HPDE6-E6E7 (cell line): Measurements from ENCODE around the gene GRIK1.

Experiments used
- DNase-seq: peaks from one replicate; pipeline ENCODE4 v3.0.0; 2011; ENCODE audit warnings: missing footprints; ENCODE audit errors: extremely low spot score

GRIK1 gene

DNA sequence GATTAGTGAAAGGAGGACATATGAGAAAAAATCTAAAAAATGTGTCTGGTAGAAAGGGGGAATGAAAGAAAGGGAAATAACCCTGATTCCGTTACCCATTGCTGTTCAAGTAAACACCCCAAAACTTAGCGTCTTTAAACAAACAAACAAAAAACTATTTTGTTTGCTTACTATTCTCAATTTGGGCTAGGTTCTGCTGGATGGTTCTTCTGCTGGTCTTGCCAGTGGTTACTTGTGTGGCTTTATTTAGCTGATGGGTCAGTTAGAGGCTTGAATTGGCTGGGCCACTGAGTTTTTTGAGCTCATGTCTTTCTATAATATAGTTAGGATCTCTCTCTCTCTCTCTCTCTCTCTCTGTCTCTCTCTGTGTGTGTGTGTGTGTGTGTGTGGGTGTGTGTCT, 112.1 kb downstream of the GRIK1 start:
- DNase-seq = no peak

DNA sequence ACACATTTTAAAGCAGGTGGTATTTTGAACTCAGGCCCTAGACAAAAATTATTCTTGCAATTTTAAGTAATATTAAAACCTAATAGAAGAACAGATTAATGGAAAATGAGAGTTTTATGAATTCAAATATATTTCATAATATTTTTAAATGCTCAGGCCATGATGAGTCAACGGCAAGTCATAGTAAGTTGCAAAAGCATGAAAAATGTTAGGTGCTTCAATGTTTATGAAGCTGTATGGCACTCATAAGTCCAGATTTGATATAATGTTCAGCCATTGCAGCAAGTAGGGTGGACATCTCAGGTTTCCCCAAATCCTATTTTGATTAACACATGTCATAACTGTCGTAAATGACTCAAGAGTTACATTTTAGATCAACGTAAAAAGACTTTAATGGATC, 112.6 kb downstream of the GRIK1 start:
- no peak for DNase-seq

- no peak for DNase-seq
Measured at GRCh38 chr21:29826386-29826785, 113.4 kb downstream of the GRIK1 start.

DNA sequence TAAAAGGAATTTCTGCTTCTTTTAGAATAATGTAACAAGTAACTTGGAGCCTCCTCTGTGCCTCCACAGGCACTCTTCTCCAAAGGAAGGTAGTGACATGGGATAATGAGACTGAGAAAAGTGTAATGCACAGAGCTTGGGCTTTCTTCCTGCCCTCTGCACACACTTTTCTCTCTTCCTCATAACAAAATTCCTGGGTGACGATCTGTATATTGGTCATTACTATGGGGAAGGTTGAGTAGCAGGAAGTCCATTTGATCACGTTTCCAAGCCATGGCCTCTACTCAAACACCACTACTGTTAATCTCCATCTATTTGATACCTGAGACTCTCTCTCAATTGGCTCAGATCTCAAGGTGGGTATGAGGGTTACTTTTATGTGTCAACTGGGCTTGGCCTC, 113.9 kb downstream of the GRIK1 start:
- no peak for DNase-seq

- no peak for DNase-seq
Measured at GRCh38 chr21:29825345-29825744, 114.5 kb downstream of the GRIK1 start.

DNA sequence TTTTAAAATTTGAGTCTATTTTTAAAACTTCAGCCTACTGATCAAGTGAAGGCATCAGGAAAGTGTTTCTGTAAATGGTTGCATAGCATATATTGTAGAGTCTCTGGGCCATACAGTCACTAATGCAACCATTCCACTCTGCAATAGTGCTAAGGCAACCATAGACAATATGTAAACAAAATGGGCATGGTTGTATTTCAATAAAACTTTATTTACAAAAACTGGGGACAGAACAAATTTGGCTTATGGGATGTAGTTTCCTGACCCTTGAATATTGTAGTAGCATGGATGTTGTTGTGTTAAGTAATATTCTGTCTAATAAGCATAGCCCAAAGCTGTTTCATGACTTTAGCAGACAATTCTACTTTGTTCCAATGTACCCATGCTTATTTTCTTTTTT, 117.7 kb downstream of the GRIK1 start:
- DNase-seq = no peak

DNA sequence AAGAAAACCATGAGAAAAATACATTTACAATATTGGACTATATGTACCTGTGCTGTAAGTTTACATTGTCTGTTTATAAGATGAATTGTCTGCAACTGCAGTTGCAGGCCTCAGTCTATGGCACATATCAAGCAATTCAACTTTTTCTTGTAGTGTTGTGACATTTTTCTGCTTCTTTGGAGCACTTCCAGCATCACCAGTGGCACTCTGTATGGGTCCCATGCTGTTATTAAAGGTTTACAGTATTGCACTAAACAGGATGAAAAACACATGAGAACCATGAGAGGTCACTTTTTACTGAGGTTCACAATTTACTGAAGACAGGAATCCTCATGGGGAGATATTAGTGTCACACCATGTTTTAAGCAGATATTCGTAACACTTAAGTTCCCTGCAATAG, 118.6 kb downstream of the GRIK1 start:
- DNase-seq = no peak

DNA sequence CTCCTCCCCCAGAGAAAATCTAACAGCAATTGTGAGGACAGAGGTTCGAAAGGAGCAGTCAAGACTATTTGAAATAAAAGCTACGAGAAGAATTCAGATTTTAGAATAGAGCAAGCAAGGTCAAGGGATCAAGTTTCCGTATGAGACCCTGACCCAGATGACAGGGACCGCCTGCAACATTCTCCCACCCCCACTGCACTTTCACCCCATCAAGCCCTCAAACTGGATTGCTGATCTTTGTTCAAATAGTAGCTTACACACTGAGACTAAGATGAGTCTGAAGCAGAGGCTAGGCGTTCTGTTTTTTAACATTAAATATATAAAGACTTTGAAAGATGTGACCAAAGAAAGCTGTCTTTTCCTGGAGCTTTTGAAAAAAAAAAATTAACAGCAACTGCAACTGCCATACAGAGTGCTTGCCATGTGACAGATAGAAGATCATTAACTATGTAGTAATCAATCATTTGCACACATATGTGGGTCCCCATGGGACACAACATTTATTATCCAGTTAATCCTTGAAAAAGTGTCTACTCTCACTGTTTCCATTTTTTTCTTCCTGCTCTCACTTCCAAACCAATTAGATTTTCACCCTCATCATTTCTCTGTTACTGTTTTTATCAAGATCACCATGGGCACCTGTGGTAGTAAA, 120.0 kb downstream of the GRIK1 start:
- DNase-seq = no peak

GRCh38 chr21:29818383-29818921, 121.3 kb downstream of the GRIK1 start:
- no peak for DNase-seq

DNA sequence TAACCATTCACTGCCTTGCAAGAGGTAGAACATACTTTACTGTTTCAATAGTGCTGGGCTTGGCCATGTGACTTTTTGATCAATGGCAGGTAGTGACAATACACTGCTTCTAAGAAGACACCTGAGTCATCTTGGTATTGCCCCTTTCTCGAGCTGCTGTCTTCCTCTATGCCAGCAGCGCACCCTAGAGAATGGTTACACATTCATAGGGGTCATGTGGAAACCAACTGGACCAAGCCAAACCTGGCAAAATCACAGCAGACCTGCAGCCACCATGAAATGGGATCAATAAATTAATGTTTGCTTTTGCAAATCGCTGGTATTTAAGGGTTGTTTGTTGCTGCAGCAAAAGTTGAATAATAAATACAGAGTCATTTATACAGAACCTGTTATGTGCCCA, 122.3 kb downstream of the GRIK1 start:
- DNase-seq = no peak

GRCh38 chr21:29812947-29813346, 126.8 kb downstream of the GRIK1 start:
- DNase-seq = no peak

DNA sequence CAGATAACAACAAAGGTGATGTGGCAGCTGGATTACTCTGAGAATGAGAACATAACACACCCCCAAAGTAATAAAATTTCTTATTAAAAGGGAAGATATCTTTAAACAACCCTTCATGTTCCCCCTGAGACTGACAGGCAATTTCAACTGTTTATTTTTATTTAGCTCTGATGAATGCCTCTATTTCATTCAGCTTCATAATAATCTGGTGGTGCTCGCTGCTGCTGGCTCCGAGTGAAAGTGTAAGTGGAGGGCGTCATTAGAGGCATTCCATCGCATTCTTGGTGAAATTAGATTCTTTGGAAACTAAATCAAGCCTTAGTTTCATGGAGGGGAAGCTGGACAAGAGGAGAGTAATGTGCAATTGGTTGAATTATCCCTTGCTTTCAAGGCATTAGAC, 128.9 kb downstream of the GRIK1 start:
- DNase-seq = no peak

- no peak for DNase-seq
Measured at GRCh38 chr21:29808153-29808552, 131.6 kb downstream of the GRIK1 start.

GRCh38 chr21:29805105-29805504, 134.7 kb downstream of the GRIK1 start:
- DNase-seq = no peak

DNA sequence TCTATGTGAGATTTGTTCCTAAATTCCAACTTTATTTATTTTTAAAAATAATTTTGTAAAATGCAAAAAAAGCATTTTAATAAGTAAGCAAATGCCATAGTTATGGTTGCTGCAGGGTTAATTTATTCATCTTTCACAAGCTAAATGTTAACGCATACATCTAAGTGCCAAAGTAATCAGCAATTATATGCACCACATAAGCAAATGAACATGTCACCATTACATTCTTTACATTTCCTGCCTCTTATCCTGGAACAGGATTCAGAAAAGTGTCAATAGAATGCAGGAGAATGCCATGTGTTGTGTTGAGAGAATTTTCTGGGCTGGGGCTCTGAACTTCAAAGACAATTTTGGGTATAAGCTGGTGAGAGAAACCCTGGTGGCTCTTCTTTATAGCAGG, 136.6 kb downstream of the GRIK1 start:
- DNase-seq = no peak

DNA sequence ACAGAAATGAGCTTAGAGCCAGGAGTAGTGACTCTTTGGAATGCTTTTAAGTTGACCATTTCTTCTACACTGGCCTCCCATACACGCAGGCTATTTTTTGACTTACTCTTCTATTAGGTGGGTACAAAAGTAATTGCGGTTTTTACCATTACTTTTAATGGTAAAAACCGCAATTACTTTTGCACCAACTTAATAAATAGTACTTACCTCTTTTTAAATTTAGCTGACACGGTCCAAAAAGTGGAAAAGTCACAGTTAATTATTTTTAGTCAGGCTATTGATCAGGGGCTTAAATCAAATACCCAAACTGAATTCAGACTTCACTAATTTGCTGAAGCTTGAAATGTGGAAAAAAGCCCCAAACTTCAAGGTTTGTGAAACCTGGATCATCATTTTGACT, 138.7 kb downstream of the GRIK1 start:
- no peak for DNase-seq

DNA sequence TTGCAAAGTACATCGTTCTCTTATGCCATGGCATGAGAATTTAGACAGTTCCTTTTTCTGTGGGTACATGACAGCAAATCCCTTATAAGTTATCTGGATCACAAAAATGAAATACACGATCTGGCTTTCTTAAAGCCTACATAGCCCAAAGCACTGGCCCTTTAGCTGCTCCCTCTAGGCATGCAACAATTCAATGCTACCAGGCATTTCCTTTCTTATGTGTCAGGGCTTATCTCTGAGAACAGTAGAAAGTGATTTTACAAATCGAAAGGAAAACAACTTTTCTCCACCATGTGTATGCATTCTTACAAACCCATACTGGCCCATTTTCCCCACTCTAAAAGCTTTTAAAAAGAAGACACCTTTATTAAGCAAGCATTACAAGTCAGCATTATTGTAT, 139.7 kb downstream of the GRIK1 start:
- no peak for DNase-seq

- no peak for DNase-seq
Measured at GRCh38 chr21:29798840-29799239, 141.0 kb downstream of the GRIK1 start.

GRCh38 chr21:29797155-29797554, 142.6 kb downstream of the GRIK1 start:
- no peak for DNase-seq

DNA sequence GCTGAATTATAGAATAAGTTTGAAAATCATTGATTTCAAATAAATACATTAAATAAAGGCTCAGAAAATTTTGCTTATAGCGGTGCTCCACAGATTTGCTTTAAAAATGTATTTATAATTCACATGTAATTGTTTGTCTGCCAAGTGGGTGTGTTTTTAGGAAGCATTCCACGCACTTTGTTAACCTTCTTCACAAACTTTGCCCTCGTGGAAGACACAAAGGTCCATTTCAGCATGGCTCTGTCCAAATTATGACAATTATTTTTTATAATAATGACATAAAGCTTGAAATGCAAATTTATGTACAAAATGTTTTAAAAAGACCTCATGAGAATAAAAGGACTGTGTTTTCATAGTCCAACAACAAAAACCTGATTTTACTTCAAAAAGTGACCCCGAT, 146.1 kb downstream of the GRIK1 start:
- no peak for DNase-seq

DNA sequence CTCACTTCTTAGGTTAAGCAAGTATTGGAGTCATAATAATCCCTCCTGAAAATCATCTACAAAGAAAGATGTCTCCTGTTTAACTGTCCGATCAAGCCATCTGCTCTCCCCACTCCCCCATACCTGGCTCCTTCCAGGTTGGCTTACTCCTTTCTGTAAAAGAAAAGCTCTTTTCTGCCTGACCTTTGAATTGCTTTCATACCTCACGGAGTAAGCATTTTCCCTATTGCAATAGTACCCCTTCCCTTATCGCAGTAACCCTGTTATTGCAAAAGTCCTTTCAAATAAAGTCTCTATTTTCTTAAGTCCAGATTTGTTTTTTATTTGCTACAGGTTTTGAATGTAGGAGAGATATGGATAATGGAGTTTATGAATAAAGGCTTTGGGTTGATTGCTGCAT, 150.4 kb downstream of the GRIK1 start:
- DNase-seq = no peak

GRCh38 chr21:29788752-29789151, 151.0 kb downstream of the GRIK1 start:
- DNase-seq = no peak

DNA sequence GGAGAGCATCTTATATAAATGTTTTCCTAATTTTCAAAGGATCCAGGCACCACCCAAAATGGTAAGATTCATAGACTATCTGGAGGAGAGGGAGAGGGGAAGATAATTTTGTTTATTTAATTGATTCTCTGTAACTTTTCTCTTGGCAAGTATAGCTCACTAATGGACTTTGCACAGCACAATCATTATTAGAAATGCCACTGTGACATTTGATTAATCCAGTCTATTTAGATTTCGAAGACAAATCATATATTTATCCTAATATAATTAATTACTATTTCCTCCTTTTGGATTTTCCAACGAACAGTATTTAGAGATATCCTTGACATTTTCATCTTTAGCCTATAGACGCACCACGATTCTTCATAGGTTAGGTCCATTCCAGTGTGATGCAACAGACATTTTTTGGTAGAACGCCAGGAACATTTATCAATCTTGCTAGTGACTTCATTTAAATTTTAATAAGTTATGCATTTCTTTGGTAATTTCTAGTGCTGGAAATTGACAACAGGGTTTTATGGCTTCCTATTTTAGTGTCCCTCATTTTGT, 152.4 kb downstream of the GRIK1 start:
- DNase-seq = no peak
